ENCODE measurements around the gene PPARA. TPM values are rescaled to one million over a fixed set of nuclear protein-coding genes. Genes with fewer than 3 reads are reported as not detected.
A peak's percentile ranks its signal among the peaks of the same experiment; 100 is the strongest.

PPARA gene
- total RNA-seq, 1 donor from 2014 or later = 8.4 TPM

- H3K9me3 Mint-ChIP-seq (ENCODE audit: unreplicated experiment) = no peaks in the 10 kb centered on the region
- H3K4me1 Mint-ChIP-seq (ENCODE audit: low read depth, unreplicated experiment) = no peaks in the 10 kb centered on the region
- Histone ChIP-seq H3K36me3 (ENCODE audit: insufficient read depth, low read length) (no peaks in the 10 kb centered on the region), H3K4me2 (ENCODE audit: low read length) (no peak overlapping the region), H4K20me1 (ENCODE audit: insufficient read depth, low read length) (peaks cover 58% of the 10 kb centered on the region), H3K27me3 (ENCODE audit: insufficient read depth, low read length) (no peaks in the 10 kb centered on the region), H3K27ac (ENCODE audit: low read depth, low read length) (peak overlapping the region; percentile 3), H3K9me3 (ENCODE audit: insufficient read depth, low read depth, low read length) (no peaks in the 10 kb centered on the region), H3K9ac (ENCODE audit: low read length) (peak overlapping the region; percentile 10), H3K79me2 (ENCODE audit: insufficient read depth, low read length) (no peaks in the 10 kb centered on the region), H2AFZ (ENCODE audit: low read depth, low read length) (no peak overlapping the region), H3K4me1 (ENCODE audit: insufficient read depth, low read length) (peaks cover 25% of the 10 kb centered on the region), H3K4me3 (ENCODE audit: insufficient read depth, low read depth, low read length) (no peak overlapping the region)
- H3K4me3 Mint-ChIP-seq (ENCODE audit: unreplicated experiment) = no peak overlapping the region
- DNase-seq (ENCODE audit: low read depth) (no peak), FAIRE-seq (no peak)
- no peak for TF ChIP-seq CTCF (IDR thresholded peaks at IDR 0.05; ENCODE audit: insufficient read depth, low read depth, low read length)
- TF ChIP-seq EZH2 (IDR thresholded peaks at IDR 0.05; ENCODE audit: insufficient read depth, low read length) = no peak
- no peak overlapping the region for H3K27ac Mint-ChIP-seq (ENCODE audit: unreplicated experiment)
- H3K27me3 Mint-ChIP-seq (ENCODE audit: low read depth, unreplicated experiment) = peaks cover 15% of the 10 kb centered on the region
- no peaks in the 10 kb centered on the region for H3K36me3 Mint-ChIP-seq (ENCODE audit: low read depth, unreplicated experiment)
Measured at GRCh38 chr22:46115755-46116490, 34.4 kb upstream of the PPARA start.

- Mint-ChIP-seq H3K27me3 (ENCODE audit: low read depth, unreplicated experiment) (peaks cover 15% of the 10 kb centered on the region), H3K9me3 (ENCODE audit: unreplicated experiment) (no peaks in the 10 kb centered on the region), H3K4me3 (ENCODE audit: unreplicated experiment) (peak overlapping the region; percentile 27), H3K36me3 (ENCODE audit: low read depth, unreplicated experiment) (no peaks in the 10 kb centered on the region), H3K4me1 (ENCODE audit: low read depth, unreplicated experiment) (no peaks in the 10 kb centered on the region), H3K27ac (ENCODE audit: unreplicated experiment) (no peak overlapping the region)
- TF ChIP-seq CTCF (IDR thresholded peaks at IDR 0.05; ENCODE audit: insufficient read depth, low read depth, low read length) = peak; percentile 28
- no peak for TF ChIP-seq EZH2 (IDR thresholded peaks at IDR 0.05; ENCODE audit: insufficient read depth, low read length)
- Histone ChIP-seq H3K4me2 (ENCODE audit: low read length) (no peak overlapping the region), H3K79me2 (ENCODE audit: insufficient read depth, low read length) (no peaks in the 10 kb centered on the region), H3K4me3 (ENCODE audit: insufficient read depth, low read depth, low read length) (no peak overlapping the region), H4K20me1 (ENCODE audit: insufficient read depth, low read length) (peaks cover 55% of the 10 kb centered on the region), H3K36me3 (ENCODE audit: insufficient read depth, low read length) (no peaks in the 10 kb centered on the region), H3K9me3 (ENCODE audit: insufficient read depth, low read depth, low read length) (no peaks in the 10 kb centered on the region), H3K27me3 (ENCODE audit: insufficient read depth, low read length) (no peaks in the 10 kb centered on the region), H3K4me1 (ENCODE audit: insufficient read depth, low read length) (peaks cover 22% of the 10 kb centered on the region), H3K9ac (ENCODE audit: low read length) (no peak overlapping the region), H3K27ac (ENCODE audit: low read depth, low read length) (no peak overlapping the region), H2AFZ (ENCODE audit: low read depth, low read length) (no peak overlapping the region)
- FAIRE-seq (no peak), DNase-seq (ENCODE audit: low read depth) (peak; percentile 59)
Measured at GRCh38 chr22:46116491-46116958, 33.8 kb upstream of the PPARA start.

All from astrocyte (in vitro differentiated cells and primary cell).